ENCODE measurements around the gene ADAMTS16.

The ADAMTS16 gene

GRCh38 chr5:5343568-5343967, 203.4 kb downstream of the ADAMTS16 start:
- Histone ChIP-seq H4K20me1 (ENCODE audit: insufficient read depth) (no peaks in the 10 kb centered on the region), H3K27ac (no peak overlapping the region), H3K4me3 (IDR thresholded peaks at IDR 0.05; ENCODE audit: insufficient read depth, low read depth, low read length) (no peak overlapping the region), H3K4me1 (ENCODE audit: low read depth, poor library complexity, severe bottlenecking) (no peaks in the 10 kb centered on the region), H3K27me3 (ENCODE audit: insufficient read depth, low read depth) (no peaks in the 10 kb centered on the region), H3K79me2 (ENCODE audit: insufficient read depth, low read depth) (no peaks in the 10 kb centered on the region), H3K4me2 (no peak overlapping the region), H3K36me3 (ENCODE audit: insufficient read depth) (no peaks in the 10 kb centered on the region), H2AFZ (ENCODE audit: low read depth) (no peak overlapping the region), H3K9ac (no peak overlapping the region)
- TF ChIP-seq, protein P1, sequence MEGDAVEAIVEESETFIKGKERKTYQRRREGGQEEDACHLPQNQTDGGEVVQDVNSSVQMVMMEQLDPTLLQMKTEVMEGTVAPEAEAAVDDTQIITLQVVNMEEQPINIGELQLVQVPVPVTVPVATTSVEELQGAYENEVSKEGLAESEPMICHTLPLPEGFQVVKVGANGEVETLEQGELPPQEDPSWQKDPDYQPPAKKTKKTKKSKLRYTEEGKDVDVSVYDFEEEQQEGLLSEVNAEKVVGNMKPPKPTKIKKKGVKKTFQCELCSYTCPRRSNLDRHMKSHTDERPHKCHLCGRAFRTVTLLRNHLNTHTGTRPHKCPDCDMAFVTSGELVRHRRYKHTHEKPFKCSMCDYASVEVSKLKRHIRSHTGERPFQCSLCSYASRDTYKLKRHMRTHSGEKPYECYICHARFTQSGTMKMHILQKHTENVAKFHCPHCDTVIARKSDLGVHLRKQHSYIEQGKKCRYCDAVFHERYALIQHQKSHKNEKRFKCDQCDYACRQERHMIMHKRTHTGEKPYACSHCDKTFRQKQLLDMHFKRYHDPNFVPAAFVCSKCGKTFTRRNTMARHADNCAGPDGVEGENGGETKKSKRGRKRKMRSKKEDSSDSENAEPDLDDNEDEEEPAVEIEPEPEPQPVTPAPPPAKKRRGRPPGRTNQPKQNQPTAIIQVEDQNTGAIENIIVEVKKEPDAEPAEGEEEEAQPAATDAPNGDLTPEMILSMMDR (conservative IDR thresholded peaks at IDR 0.05; ENCODE audit: low read depth, low read length), result no peak

GRCh38 chr5:5344051-5344571, 204.0 kb downstream of the ADAMTS16 start:
- Histone ChIP-seq H3K4me3 (IDR thresholded peaks at IDR 0.05; ENCODE audit: insufficient read depth, low read depth, low read length) (no peak overlapping the region), H2AFZ (ENCODE audit: low read depth) (no peak overlapping the region)

DNA sequence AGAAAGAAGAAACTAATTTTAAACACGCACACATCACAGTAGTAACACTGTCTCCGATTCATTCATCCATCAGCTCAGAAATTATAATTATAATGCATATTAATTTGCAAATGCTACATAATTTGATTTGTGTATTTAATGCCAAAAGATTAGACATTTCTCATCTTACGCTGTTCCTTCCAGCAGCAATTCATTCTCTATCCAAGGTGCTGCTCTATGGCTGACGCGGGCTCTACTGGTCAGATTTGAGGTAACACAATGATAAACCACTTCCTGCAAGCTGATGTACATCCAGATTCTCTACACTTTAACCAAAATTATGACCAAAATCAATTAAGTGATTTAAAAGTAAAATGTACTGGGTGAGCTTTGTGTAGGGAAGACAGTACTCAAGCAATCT, 204.5 kb downstream of the ADAMTS16 start:
- H3K4me3 ChIP-seq (IDR thresholded peaks at IDR 0.05; ENCODE audit: insufficient read depth, low read depth, low read length), result no peak overlapping the region
- no peaks in the 10 kb centered on the region for H3K36me3 ChIP-seq (ENCODE audit: insufficient read depth)
- no peak overlapping the region for H2AFZ ChIP-seq (ENCODE audit: low read depth)
- no peaks in the 10 kb centered on the region for H3K79me2 ChIP-seq (ENCODE audit: insufficient read depth, low read depth)
- TF ChIP-seq, protein P1 (conservative IDR thresholded peaks at IDR 0.05; ENCODE audit: low read depth, low read length), result no peak
- no peaks in the 10 kb centered on the region for H4K20me1 ChIP-seq (ENCODE audit: insufficient read depth)
- no peaks in the 10 kb centered on the region for H3K27me3 ChIP-seq (ENCODE audit: insufficient read depth, low read depth)
- no peak overlapping the region for H3K9ac ChIP-seq
- H3K4me2 ChIP-seq, result no peak overlapping the region
- no peak overlapping the region for H3K27ac ChIP-seq
- H3K4me1 ChIP-seq (ENCODE audit: low read depth, poor library complexity, severe bottlenecking), result no peaks in the 10 kb centered on the region

More at GRCh38 chr5:5344051-5344571, 204.0 kb downstream of the ADAMTS16 start:
- no peak overlapping the region for H3K4me2 ChIP-seq
- no peaks in the 10 kb centered on the region for H4K20me1 ChIP-seq (ENCODE audit: insufficient read depth)
- TF ChIP-seq, protein P1 (conservative IDR thresholded peaks at IDR 0.05; ENCODE audit: low read depth, low read length), result no peak
- no peak overlapping the region for H3K27ac ChIP-seq
- no peaks in the 10 kb centered on the region for H3K27me3 ChIP-seq (ENCODE audit: insufficient read depth, low read depth)
- no peak overlapping the region for H3K9ac ChIP-seq
- no peaks in the 10 kb centered on the region for H3K36me3 ChIP-seq (ENCODE audit: insufficient read depth)
- no peaks in the 10 kb centered on the region for H3K79me2 ChIP-seq (ENCODE audit: insufficient read depth, low read depth)
- H3K4me1 ChIP-seq (ENCODE audit: low read depth, poor library complexity, severe bottlenecking), result no peaks in the 10 kb centered on the region

DNA sequence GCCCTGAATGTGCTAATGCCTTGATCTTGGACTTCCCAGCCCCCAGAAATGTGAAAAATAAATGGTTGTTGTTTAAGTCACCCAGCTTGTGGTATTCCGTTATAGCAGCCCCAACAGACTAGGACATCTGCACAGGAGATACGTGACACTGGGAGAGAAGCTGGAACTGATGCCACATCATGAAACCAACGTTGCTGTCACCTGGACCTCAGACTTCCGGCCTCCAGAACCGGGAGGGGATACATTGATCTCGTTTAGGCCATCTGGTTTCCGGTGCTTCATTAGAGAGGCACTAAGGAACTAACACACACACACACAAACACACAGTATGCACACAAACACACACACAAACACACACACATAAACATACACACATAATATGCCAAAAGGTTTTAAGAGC, 207.3 kb downstream of the ADAMTS16 start:
- Histone ChIP-seq H3K9ac (no peak overlapping the region), H3K79me2 (ENCODE audit: insufficient read depth, low read depth) (no peaks in the 10 kb centered on the region), H4K20me1 (ENCODE audit: insufficient read depth) (no peaks in the 10 kb centered on the region), H3K4me3 (IDR thresholded peaks at IDR 0.05; ENCODE audit: insufficient read depth, low read depth, low read length) (no peak overlapping the region), H3K4me2 (no peak overlapping the region), H3K36me3 (ENCODE audit: insufficient read depth) (no peaks in the 10 kb centered on the region), H3K4me1 (ENCODE audit: low read depth, poor library complexity, severe bottlenecking) (no peaks in the 10 kb centered on the region), H2AFZ (ENCODE audit: low read depth) (no peak overlapping the region), H3K27ac (no peak overlapping the region), H3K27me3 (ENCODE audit: insufficient read depth, low read depth) (no peaks in the 10 kb centered on the region)
- TF ChIP-seq, protein P1 (conservative IDR thresholded peaks at IDR 0.05; ENCODE audit: low read depth, low read length), result no peak

Measured in KMS-11 (cell line).